ENCODE results near the gene PATL1.

The PATL1 gene

DNA sequence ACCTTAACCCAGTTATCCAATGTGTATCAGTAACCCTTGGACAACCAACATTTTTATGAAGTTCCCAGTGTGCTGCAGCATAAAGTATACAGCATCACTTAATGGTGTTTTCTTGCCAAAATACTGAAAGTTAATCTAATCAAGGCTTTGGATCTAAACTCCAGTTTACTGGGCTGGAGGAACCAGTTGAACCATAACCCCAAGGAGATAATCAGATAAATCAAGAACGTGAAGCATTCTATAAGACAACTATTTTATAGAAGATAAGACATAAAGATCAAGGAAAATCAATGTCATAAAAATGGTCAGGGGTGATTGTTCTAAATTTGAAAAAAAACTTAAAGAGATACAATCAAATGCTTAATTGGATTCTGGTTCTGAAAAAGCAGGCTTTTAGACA, 51.0 kb downstream of the PATL1 start:
- FAIRE-seq (no peak), DNase-seq (ENCODE audit: insufficient read length, low spot score) (no peak)

DNA sequence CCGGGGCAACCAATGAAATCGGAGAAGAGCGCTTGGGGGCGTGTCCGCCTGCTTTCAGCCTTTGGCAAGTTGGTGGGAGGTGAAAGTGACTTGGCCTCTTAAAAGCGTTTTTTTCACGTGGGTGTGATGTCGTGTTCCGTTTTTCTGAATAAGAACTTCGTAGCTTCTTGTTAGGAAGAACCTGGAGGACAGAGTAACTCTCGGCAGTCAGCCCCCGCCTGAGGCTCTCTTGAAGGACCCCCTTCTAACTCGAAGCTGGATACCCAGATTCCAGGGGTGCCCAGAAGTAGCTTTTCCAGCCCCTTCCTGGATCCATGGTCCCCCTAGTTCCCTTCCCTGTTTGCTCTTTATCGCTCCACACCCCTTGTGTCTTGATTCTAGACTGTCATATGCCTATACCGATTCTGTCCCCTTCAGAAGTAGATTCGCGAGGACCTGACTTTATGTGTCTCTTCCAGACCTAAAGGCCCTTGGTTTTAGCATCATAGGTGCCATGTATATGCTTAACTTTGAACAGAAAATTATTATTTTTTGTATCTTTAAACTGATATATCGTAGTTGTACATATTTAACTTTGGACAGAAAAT, 52.3 kb downstream of the PATL1 start:
- FAIRE-seq (no peak), DNase-seq (ENCODE audit: insufficient read length, low spot score) (no peak)

DNA sequence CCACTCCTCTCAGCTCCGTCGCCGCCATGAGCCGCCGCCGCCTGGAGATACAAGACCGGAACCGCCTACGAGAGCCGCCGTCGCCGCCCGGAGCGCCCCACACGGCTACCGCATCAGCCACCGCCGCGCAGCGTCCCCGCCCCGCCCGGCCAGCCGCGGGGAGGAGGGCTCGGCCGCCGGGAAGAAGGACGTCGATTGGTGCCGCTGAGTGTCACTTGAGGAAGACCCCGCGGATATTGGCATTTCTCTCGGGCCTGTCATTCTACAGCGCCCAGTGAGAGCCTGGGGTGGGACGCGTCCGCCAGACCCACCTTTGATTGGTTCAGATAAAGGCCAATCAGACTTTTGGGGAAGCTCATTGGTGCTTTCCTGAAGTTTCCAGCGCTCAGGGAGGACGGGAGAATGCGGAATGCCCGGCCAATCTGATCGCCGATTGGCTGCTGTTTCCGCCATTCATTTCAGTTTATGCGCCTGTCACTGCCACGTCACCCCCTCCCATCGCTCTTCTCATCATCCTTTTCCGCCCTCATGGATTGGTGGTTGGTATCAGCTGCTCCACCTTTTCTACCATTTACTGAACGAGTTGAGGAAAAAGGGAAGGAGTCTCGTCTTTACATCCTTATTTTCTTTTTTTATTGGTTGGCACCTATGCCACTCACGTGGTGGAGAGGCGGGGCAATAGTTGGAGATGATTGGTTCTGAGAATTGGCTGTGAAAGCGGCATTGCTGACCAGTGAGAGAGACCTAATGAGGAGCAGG, 53.0 kb downstream of the PATL1 start, which contains the start of gene OSBP:
OSBP (minus strand) TSS at position 138 of the 759 bp plus-strand sequence; CDS start at position 28, 110 bp downstream.
- FAIRE-seq (peak; percentile 92), DNase-seq (ENCODE audit: insufficient read length, low spot score) (peak; percentile 99)

DNA sequence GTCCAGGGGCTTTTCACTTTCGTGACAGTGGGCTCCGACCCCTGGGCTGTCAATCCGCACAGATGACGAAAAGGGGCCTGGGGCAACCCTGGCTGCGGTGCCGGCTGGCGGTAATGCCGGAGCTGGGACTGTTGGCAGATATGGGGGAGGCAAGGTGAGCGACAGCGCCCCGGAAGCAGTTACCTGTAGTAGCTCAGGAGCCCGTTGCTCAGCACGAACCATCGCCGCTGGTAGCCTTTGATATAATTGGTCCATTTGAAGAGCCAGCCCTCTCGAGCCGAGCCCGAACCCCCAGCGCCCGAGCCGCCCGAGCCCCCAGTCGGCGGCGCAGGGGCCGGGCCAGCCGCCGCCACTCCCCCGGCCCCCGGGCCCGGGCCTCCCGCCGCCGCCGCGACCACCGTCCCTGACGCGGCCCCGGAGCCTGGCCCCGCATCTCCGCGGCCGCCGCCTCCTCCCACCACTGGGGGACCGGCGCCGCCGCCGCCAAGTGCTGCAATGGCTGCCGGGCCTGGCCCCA, 53.7 kb downstream of the PATL1 start:
- DNase-seq (ENCODE audit: insufficient read length, low spot score) = peak; percentile 10
- no peak for FAIRE-seq

DNA sequence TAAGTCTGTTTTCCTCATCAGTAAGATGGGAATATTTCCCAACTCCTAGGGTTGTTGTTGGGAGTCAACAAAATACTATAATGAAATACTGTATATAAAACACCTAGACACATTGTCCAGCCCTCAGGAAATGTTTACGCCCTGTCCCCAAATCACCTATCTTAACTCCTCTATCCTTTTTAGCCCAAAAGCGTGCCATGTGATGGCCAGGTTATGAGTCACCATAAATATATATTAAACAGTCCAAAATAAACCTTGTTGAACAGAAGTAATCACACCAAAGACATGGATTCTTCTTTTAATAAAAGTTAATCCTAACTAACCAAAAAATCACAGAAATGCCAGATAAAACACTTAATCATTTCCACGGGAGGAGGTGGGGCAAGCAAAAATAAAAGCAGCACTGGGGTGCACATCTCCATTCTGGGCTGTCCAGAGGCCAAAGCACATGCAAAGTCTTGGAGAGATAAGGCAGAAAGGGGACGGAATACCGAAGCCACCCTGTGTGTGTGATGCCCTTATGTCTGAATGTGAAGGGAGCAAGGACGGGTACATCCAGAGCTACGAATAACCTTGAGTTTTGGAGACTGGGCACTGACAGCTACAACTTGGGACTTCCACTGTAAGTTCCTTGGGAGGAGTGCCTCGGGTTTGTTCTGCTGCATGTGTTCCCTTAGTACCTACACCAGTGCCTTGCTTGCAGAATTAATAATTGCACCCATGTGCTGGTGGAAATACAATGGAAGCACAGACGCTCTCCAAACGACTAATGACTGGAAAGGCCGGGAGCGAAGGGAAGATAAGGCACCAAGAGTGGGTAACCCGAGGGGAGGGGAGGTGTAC, 54.3 kb downstream of the PATL1 start:
- no peak for FAIRE-seq
- no peak for DNase-seq (ENCODE audit: insufficient read length, low spot score)

DNA sequence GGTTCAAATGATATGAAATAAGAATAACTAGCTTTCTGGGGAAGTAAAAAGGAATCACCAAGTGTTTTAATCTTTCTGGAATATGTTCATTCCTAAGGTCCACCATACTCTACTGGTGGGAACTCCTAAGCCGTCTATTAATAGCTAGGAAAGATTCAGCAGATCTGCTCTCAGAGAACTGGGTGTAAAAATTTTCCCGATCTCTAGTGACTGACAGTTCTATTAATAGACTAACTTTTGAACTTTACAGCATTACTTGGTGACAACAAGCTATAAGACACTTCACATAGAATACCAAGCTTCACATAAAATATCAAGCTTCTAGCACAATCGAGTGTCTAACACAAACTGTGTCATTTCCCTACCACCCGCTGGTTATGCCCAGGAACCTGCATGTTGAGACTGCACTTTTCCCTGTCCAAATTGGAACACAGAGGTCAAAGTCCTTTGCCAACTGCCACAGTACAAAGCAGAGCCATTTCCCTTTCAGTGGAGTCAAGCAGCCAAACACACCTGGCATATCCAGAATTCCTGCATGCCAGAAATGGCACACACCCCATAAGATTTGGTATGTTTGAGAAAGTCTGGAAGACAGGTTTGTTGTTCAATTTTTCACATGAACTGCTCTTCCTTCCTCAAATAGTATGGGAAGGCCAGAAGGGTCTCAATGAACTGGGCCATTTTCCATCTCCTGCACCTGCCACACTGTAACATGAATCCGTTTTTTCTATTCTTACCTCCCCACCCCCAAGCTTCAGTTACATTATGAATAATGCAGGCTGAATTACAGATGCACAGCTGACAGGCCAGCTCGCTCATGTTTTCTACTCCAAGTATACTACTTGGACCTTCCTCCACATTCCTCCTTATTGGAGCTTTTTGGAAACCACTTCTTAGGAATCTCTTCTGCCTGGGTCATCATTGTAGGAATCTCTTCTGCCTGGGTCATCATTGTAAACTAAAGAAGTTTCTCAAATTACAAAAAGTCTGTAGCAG, 57.0 kb downstream of the PATL1 start:
- no peak for DNase-seq (ENCODE audit: insufficient read length, low spot score)
- FAIRE-seq = no peak

DNA sequence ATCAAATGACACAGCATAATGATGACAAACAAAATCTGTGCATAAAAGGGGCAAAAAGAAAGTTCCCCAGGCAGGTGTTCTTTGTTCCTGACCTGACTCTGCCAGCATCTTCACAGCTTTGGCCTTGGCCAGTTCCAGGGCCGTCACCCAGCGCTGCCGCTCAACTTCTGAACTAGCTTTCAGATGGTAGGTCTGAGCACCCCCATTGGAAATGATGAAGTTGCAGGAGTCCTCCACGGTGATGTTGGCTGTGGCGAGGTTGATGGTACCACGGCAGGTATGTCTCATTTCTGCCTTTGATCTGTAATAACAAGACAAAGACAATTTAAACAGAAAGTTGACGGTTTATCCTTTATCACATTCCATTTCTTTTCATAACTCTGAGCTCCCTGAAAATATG, 58.5 kb downstream of the PATL1 start:
- DNase-seq (ENCODE audit: insufficient read length, low spot score) = no peak
- FAIRE-seq = no peak

DNA sequence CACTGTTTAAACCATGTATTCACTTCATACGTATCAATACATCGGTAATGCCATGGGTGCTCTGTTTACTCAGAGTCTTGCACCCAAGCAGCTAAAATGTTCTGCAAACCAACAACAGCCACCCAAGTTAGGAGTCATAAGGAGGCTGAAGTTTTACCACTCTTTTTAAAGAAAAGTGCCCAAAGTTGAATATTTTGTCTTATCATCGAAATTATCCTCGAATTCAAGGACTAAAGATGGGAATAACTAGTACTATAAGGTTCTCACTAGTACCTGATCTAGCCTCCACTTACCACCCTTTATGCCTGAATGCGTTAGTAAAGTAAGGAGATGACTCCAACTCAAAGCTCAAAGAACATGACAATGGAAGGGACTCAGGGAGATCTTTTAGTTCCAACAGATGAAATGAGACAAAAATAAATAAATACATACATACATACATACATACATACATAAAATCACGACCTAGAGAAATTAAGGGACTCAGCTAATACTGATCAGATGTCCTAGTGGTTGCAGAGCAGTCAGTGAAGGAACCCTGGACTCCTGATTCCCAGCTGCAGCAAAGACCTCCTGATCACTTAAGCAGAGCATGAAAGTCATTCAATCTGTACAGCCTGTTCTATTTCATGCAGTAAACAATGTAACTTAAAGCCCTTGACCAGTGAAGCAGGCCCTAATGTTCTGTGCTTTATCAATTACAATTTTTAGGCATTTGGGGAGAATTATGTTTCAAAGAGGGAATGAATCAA, 61.0 kb downstream of the PATL1 start:
- DNase-seq (ENCODE audit: insufficient read length, low spot score) (no peak), FAIRE-seq (no peak)

DNA sequence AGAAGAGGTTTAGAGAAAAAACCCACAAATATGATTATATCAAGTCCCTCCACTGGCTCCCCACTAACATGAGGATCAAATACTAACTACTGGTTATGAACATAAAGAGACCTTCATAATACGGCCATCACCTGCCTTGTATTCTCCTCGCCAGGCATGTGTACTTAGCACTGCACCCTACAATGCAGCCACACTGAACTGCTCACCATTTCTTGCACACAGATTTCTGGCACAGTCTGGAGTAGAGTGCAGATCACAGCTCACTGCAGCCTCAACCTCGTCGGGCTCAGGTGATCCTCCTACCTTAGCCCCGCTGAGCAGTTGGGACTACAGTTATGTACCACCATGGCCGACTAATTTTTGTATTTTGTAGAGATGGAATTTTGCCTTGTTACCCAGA, 66.4 kb downstream of the PATL1 start:
- DNase-seq (ENCODE audit: insufficient read length, low spot score) (no peak), FAIRE-seq (no peak)

DNA sequence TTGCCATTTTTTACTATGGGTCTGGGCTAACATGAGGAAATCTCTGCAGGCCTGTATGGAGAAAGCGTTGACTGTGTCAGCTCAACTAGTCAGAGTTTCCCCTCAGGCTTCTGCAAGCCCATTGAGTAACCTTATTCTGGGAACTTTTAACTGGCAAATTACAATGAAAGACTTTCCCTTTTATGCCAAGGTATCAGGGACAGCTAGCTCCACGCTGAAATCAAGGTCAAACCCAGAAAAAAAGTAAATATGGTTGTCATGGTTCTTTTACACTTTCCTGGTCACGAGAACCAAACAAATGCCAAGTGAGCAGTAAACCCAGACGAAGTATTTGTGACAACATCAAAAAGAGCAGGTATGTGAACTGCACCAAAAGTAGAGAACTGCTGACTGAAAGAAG, 67.0 kb downstream of the PATL1 start:
- DNase-seq (ENCODE audit: insufficient read length, low spot score) (no peak), FAIRE-seq (no peak)

DNA sequence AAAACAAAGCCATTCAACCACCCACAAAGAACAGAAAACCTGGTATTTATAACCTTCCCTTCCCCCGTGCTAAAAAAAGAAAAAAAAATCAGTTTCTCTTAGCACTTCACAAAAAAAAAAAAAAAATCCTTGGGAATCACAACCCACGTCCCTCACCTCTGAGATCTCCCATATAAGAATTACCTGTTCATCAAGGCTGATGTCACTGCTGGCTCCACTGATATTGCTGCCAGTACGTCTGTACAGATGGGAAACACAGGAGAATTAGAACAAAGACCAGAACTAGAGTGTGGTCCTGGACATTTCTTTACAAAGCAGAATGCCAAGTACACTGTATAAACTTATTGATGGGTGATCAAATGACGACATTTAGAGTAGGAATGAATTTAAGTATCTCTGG, 68.2 kb downstream of the PATL1 start:
- DNase-seq (ENCODE audit: insufficient read length, low spot score) = no peak
- FAIRE-seq = no peak

DNA sequence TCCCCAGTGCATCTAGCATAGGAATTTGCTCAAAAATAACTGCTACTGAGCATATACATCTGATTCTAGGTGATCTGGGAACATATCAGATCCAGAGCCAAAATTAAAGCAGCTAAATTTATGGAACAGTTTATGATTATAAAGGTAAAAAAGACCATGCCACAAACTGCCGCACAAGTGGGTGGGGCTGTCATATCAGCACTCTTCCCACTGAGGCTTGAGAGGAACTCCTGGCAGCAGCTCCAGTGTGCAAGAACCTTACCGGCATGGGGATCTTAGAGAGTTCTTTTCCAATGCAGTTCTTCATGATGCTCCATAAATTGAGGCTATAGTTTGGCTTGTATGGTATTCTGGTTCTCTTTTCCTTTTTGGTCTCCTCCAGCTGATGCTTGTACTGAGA, 68.6 kb downstream of the PATL1 start:
- FAIRE-seq (no peak), DNase-seq (ENCODE audit: insufficient read length, low spot score) (no peak)

DNA sequence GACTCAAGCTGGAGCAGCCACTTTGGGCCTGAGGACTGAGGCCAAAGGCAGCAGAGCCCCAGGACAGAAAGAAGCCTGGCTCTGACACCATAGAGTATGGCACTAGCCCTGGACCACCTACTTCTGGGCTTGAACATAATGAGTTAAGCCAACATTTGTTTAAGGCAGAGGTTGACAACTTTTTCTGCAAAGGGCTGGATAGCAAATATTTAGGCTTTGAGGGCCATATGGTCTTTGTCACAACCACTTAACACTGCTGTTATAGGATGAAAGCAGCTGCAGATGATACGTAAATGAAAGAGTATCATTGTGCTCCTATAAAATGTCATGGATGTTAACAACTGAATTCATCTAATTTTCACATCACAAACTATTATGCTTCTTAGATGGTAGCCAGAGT, 69.9 kb downstream of the PATL1 start:
- no peak for DNase-seq (ENCODE audit: insufficient read length, low spot score)
- no peak for FAIRE-seq

Measured in HTR-8/SVneo (cell line).